GM21786 (cell line): ENCODE data around the gene CEP20.
"Not testable (repeated sequence)": the region's sequence is repeated elsewhere in the genome, so short reads cannot be mapped to it uniquely, and the experiment has no call there.

Experiments
- ATAC-seq: cut with Tn5 transposase; IDR thresholded peaks from one replicate; pipeline ENCODE4 v1.9.1; 2021; ENCODE audit not compliant: unreplicated experiment

The CEP20 gene

DNA sequence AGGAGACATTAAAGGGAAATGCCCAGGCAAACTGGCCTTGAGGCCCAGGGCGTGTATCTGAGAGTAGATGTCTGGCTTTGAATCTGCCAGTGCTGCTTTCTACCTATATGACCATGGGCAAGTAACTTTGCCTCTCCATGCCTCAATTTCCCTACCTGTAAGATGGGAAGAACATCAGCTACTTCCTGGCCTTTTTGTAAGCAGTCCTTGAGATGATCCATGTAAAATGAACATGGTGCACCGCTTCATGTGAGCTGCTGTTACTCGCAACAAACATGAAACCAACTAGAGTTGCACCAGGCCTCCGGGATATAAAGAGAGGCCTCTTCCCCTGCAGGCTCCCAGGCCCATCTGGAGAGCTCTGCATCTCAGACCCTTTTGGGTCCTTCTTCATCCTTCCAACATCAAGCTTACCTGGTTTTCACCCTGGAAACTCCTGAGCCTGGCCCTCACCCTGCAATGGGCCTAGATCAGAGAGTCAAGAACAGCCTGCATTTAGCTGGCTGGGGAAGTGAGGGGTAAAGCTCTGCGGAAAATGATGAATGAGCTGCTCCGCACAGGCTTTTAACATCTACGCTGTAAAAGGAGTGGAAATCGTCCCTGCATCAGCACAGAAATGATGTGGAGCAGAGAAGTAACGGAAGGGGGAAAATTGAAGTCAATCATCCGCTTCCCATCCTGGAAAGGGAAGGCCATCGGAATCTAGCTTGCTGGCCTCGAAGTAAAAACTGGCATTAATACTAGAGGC lies 29.3 kb downstream of the CEP20 start:
- ATAC-seq: no peak

DNA sequence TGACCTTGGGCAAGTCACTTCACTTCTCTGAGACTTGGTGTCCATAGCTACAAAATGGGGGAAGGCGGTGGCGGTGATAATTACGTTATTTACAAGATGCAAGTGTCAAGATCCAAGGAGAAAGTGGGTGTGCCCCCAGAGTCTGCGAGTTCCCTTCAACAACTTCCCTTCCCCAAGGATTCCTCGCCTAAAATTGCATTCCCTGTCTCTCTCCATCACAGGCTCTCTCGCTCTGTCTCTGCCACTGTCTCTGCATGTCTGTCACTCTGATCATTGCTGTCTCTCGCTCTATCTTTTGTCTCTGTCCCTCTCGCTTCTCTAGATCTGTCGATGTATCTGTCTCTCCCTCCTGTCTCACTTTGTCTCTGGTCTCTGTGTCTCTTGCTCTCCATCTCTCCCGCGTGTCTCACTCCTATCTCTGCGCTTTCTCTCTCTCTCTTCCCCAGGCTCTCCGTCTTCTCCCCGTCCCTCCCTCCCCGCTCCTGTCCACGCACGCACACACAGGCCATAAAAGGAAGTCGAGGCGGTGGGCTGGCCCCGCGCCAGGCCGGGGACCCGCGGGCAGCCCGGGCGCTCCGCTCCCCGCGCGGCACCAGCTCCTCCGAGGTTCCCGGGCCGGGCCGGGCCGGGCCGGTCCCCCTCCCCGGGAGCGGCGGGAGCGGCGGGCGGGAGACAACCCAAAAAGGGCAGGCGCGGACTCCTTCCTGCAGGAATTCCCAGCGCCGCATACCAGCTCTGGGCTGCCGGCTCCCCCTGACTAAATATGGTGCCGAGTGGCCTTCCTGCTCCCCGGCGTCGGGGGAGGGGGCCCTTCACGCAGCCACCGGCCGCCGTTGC lies 30.5 kb downstream of the CEP20 start:
- no peak for ATAC-seq

DNA sequence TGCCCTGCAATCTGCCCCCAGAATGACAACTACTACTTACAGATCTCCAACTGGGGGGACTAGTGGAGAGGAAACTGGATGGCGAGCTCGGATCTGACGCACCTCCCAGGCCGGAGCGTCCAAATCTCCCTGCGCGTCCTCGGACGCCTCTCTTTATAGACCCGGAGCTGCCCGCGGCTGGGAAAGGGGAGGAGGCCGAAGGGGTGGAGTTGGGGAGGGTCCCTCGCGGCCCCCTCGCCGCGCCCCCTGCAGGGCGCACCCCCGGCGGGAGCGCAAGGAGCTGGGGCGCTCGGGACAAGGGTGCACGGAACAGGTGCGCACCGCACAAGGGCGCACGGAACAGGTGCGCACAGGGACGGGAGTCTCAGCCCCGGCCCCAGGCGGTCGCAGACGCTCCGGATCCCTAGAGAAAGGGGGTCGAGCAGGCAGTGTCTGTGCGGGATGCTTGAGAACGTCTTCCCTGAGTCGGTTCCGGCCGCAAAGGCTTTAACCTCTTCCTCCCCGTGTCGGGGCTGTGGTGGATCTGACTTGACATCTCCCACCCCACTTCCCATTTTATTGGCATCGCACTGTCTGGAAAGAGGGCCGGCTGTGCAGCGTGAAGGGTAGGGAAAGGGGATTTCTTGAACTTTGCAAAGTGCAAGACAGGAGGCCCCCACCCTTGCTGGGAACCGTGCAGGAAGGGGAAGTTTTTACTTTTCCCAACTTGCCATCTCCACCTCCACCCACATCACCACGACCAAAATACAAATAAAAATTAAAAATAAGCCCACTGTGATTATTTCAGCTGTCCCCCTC lies 31.3 kb downstream of the CEP20 start, which contains the start of gene MYH11:
Gene MYH11 (minus strand): TSS at position 128 of the 798 bp plus-strand sequence. CDS start 18,776 bp downstream, outside the sequence.
- ATAC-seq: no peak

DNA sequence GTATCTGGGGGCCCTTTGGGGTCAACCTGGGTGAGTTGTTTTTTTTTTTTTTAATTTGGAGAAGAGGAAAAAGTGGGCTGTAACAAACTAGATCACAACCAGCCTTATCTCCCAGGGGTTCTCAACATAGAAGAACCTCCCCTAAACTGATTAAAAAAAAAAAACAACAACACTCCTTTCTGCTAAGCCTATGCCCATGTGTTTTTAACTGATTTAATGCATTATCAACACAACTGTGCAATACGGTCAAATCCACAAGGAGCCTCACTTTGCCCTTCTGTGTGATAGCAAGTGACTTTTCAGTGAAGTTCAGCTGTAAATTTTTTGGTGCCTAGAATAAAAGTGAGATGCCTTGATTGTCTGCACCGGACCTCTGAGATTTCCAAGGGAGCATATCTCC lies 32.2 kb downstream of the CEP20 start:
- no peak for ATAC-seq

DNA sequence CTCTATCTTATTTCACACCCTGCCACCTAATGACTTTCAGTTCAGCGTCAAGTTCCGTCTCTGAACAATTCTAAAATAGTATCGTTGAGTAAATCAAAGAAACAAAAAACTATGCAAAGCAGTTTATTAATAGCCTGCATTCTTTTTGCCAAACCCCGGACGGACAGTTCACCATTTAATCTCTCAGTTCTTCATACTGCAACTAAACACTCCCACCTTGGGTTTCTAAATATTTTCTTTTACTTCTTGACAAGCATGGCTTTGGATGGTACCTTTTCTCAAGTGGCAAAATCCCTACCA lies 32.7 kb downstream of the CEP20 start:
- ATAC-seq: peak; percentile 83

DNA sequence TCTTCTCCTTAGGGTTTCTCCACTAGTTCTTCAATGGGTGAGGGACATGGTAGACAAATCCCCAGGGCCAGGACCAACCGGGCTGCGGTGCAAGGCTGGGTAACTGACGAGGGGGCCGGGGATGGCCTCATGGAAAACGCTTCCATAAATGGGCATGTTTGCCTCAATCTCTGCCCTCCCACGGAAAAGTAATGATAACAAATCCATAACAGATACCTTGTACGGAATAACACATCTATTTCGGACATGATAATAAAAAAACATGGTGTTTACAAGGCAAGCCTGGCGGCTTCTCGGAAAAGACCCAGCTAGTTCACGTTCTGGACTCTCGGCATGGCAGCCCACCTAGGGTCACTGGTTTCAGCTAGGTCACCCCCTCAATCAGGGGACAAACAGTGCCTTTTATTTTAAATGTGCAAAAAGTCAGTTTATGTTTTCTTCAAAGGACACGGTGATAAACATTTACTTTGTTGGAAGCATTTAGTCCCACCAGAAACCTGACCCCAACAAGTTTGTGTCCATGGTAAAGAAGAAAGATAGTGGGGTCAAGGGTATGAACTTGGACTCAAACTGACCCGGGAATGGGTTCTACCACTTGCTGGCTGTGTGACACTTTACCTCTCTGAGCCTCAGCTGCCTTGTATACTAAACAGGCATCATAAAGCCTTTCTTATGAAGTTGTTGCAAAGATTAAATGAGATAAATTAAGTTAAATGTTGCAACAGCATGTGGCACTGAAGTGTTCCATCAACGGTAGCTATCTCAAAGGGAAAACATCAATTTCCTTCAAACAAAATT lies 33.3 kb downstream of the CEP20 start:
- ATAC-seq: no peak

DNA sequence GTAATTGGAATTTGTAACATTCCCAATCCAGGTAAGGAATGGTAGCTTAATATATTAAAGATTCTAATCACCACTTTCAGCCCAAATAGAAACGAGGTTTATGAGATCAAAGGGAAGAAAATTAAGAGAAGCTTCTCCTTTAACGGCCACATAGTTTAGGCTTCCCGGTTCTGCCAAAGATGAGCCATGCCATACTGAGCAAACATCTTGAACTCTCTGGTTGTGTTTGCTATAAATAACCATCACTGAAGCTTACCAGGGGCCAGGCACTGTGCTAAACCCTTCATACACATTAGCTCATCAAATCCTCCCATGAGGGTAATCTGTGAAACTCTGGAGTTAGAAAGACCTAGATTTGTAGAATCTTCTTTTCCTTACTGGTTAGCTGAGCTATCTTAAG lies 34.3 kb downstream of the CEP20 start:
- no peak for ATAC-seq

DNA sequence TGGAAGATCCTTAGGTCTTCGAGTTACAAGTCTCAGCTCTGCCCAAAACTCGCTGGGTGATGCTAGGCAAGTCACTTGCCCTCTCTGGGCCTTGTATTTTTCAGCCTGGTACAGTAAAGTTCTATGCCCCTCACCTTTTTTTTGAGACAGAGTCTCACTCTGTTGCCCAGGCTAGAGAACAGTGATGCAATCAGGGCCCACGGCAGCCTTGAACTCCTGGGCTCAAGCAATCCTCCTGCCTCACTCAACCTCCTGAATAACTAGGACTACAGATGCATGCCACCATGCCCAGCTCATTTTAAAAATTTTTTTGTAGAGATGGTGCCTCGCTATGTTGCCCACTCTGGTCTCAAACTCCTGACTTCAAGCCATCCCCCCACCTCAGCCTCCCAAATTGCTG lies 35.4 kb downstream of the CEP20 start:
- no peak for ATAC-seq

DNA sequence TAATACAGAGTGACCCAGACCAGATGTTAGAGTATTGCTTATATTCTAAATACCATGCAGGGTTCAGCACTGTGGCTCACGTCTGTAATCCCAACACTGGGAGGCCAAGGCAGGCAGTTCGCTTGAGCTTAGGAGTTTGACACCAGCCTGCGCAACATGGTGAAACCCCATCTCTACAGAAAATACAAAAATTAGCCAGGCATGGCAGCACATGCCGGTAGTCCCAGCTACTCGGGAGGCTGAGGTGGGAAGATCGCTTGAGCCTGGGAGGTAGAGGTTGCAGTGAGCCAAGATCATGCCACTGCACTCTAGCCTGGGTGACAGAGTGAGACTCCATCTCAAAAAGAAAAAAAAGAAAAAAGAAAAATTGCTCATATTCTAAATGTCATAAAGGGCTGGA lies 37.8 kb downstream of the CEP20 start:
- not testable (repeated sequence) for ATAC-seq

DNA sequence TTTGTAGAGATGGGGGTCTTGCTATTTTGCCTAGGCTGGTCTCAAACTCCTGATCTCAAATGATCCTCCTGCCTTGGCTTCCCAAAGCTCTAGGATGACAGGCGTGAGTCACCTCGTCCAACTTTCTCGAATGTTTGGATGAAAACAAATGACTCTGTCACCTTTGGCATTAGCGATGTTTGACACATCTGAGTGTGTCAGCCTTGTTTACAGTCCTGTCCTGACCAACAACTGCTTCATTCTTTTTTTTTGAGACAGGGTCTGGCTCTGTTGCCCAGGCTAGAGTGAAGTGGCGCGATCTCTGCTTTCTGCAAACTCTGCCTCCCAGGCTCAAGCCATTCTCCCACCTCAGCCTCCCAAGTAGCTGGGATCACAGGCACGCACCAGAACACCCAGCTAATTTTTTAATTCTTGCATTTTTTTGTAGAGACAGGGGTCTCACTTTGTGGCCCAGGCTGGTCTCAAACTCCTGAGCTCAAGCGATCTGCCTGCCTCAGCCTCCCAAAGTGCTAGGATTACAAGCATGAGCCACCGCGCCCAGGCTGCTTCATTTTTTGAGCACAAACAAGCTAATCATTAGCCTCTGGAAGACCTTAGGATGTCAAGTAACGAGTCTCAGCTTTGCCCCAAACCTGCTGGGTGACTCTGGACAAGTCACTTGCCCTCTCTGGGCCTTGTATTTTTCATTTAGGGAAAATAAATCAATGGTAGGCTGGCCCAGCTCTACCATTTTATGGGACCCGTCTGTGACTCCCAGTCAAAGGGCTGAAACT lies 39.0 kb downstream of the CEP20 start:
- no peak for ATAC-seq

DNA sequence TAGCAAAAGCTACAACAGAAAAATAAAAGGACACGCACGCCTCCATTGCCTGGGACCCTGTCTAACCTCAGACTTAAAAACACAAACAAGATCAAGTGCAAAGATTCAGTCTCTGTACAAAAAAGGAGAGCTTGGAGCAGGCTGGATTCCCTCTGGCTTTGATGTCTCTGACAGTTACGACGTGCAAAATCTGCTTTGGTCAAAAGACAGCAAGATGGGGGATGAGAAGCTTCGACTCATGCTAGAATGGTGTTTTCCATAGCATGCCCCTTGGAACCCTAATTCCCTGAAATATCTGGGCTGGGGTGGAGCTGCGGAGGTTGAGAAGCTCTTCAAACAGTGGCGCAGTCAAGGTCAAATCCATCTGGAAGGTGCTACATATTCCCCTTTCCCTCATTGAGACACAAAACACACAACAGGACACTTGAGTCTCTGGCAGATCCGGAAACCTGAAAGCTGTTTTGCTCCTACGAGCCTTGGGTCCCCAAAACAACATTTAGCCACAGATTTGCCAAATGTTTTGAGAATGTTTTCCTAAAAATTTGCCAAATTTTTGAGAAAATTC lies 40.7 kb downstream of the CEP20 start:
- no peak for ATAC-seq

DNA sequence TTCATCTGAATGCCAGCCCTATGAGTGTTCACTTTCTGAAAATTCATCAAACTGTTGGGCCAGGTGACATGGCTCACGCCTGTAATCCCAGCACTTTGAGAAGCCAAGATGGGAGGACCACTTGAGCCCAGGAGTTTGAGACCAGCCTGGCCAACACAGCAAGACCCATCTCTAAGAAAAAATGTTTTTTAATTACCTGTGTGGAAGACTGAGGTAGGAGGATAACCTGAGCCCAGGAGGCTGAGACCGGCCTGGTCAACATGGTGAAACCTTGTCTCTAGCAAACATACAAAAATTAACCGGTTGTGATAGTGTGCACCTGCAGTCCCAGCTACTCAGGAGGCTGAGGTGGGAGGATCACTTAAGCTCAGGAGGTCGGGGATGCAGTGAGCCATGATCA lies 41.9 kb downstream of the CEP20 start:
- no peak for ATAC-seq

DNA sequence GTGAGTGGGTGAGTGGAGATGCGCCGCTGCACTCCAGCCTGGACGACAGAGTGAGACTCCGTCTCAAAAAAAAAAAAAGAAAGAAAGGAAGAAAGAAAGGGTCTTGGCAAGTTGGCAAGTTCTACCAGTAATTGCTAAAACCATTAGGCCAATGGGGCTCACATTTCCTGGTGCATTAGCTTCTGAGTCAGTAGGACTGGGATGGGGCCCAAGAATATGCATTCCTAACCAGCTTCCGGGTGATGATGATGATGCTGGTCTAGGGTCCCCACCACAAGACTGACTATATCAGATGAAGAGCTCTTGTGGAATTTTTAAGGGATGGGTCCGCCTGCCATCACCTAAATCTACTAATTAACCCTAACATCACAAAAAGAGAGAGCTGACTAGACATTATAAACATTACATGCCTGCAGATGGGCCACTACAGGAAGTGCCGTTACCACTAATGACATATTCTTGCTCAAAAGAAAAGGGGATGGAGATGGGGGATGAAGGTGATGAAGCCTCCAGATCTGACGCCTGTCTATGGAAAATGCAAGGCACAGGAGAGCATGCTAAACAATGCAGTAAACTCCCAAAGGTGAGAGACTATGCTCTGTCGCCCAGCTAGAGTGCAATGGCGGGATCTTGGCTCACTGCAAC lies 44.6 kb downstream of the CEP20 start:
- no peak for ATAC-seq

DNA sequence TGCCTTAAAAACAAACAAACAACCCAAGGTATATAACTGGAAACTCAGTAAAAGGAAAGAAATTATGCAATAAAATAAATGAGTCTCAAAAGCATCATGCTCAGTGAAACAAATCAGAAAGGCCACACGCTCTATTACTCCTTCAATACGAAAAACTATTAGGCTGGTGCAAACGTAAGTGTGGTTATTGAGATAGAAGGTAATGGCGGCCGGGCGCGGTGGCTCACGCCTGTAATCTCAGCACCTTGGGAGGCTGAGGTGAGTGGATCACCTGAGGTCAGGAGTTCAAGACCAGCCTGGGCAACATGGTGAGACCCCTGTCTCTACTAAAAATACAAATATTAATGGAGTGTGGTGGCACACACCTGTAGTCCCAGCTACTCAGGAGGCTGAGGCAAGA lies 49.2 kb downstream of the CEP20 start:
- ATAC-seq: not testable (repeated sequence)

DNA sequence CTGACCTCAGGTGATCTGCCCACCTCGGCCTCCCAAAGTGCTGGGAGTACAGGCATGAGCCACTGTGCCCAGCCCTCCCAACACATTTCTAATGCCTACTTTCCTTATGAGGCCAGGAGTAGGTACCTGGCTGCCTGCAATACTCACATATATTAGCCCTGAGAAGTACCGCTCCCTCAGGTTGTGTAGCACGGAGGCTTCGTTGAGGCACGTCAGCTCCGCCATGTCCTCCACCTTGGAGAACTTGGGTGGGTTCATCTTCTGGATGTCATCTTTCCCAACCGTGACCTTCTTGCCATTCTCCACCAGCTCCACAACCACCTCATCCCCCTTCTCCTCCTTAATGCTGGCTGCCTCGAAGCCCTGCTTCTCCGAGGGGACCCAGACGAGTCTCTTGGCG lies 50.6 kb downstream of the CEP20 start:
- no peak for ATAC-seq

DNA sequence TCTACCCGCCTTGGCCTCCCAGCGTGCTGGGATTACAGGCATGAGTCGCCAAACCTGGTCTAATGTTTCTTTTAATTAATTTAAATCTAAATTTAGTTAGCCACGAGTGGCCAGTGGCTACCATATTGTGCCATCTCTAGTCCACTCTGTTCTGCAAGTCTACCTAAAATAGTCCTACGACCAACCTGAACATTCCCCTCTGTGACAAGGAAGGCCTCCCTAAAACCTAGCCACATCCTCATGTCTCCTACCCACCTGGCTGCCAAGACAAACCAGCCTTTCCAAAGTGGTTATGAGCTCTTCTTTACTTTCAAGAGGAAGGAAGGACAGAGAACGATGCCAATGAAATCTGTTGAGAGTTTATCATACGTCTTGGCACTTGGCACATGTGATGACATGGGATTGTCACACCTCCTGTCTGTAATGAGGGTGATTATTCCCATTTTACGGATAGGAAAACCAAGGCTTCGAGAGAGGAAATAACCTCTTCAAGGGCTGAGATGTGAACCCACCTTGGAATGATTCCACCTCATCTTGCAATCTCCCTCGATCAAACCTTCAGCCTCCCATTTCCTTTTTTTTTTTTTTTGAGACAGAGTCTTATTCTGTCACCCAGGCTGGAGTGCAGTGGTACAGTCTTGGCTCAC lies 51.3 kb downstream of the CEP20 start:
- no peak for ATAC-seq

DNA sequence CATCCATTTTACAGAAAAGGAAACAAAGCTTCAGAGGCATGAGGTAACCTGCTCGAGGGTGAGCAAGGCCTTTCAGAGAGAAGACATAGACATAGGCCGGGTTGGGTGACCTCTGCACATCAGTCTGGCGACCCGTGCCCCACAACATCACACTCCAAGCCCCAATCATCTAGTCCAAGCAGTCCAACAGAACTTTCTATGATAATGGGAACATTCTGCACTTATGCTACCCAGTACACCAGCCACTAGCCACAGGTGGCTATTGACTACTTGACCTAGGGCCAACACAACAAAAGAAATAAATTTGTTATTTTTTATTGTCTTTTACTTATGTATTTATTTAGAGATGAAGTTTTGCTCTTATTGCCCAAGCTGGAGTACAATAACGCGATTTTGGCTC lies 52.3 kb downstream of the CEP20 start:
- no peak for ATAC-seq

DNA sequence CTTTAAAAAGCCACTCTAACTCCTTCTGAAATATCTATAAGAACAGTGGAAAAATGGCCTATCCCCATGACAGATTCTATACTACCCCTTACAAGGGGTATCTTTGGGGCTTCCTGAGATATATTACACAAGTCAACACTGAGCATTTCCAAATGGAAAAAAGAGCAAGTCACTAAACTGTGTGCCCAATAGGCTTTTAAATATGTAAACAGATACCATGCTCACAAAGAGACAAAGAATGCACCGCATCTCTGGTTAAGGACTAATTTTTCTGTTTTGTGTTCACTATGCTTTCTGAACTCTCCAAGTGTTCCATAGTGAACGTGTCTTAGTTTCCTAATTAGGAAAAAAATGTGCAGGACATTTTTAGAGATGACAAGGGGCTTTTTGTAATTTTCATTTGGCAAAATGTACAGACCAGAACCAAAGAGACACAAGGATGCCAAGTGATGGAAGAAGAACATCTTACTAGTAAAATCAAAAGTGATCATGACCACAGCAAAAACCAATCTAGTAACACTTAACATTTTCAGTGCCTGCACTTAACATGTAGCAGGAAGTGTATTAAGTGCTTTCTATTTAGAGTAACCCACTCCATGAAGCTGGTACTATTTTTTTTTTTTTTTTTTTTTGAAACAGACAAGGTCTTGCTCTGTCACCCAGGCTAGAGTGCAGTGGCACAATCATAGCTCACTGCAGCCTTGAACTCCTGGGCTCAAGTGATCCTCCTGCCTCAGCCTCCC lies 53.1 kb downstream of the CEP20 start:
- no peak for ATAC-seq
